SIG-M5 treated with dmso at 0.1 percent for 504 hours (cell line): Measurements from ENCODE around the gene EFR3B.
"Not testable (repeated sequence)": the region's sequence is repeated elsewhere in the genome, so short reads cannot be mapped to it uniquely, and the experiment has no call there.

Source experiments
- DNase-seq: peaks from one replicate; lab custom pipeline; 2025; ENCODE audit not compliant: unreplicated experiment; lab: John Stamatoyannopoulos, UW

Gene EFR3B

GRCh38 chr2:25146896-25147295 is 105.0 kb downstream of the EFR3B start:
- no peak for DNase-seq

- no peak for DNase-seq
These were observed 107.8 kb downstream of the EFR3B start for GRCh38 chr2:25149646-25150045.

- DNase-seq: not testable (repeated sequence)
These were observed 109.1 kb downstream of the EFR3B start for GRCh38 chr2:25150993-25151392.

DNA sequence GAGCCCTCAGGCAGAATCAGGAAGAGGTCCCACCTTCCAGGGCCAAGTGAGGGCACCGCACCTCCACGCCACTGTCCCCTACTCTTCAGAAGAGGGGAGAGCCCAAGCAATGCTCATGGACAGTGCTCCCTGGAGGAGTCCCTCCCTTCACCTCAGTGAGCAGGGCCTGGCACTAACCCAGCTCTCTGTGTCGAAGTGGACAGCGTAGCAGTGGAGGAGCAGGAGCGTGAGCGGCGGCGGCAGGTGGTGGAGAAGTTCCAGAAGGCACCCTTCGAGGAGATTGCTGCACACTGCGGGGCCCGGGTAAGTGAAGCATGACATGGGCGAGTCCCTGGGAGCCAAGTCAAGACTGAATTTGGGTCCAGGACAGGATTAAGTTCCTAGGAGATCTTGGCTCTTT is 109.8 kb downstream of the EFR3B start:
- no peak for DNase-seq

DNA sequence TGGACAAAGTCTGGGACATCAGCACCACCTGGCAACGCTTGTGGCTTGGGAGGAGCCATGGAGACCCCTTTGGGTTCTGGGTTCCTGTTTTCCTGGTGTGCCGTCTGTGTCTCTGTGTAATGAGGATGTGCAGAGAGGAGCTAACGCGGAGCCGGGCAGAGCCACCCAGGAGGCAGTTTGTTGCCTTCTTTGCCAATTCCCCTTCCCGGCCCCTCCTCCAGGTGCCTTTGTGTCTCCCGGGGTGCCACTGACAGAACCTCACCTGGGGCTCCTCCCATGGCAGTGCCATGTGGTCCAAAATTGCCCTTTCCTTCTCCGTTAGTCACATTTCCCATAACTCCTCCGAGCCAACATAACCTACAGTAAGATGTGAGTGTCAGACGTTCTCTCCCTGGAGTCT is 113.5 kb downstream of the EFR3B start:
- DNase-seq: no peak

GRCh38 chr2:25158096-25158852 is 116.4 kb downstream of the EFR3B start:
- DNase-seq: no peak

DNA sequence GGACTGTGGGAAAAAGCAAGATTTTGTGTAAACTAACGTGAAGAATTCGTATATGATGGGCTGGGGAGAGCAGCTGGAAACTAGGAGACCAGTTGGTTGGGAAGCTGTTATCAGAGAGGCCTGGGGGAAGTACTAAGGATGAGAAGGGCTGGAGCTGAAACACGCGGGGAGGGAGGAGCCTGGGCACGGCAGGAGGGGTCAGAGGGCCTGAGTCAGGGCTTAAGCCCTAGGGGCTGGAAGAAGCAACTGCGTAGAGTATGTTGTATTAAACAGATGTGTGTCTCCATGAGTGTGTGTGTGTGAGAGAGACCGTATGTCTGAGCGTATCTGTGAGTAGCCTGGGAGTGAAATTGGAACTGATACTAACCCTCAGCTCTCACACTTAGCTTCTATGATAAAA is 118.1 kb downstream of the EFR3B start:
- DNase-seq: no peak

- DNase-seq: no peak
These were observed 118.5 kb downstream of the EFR3B start for GRCh38 chr2:25160376-25160775.

- no peak for DNase-seq
These were observed 119.3 kb downstream of the EFR3B start for GRCh38 chr2:25161055-25161781.

DNA sequence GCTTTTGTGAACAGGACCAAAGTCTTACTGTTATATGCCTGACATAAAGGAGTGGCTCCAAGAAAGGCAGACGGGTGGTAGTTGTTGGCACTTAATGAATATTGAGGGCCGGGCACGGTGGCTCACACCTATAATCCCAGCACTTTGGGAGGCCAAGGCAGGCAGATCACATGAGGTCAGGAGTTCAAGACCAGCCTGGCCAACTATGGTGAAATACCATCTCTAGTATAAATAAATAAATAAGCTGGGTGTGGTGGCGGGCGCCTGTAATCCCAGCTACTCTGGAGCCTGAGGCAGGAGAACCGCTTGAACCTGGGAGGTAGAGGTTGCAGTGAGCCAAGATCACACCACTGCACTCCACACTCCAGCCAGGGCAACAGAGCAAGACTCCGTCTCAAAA is 120.2 kb downstream of the EFR3B start:
- DNase-seq: not testable (repeated sequence)

DNA sequence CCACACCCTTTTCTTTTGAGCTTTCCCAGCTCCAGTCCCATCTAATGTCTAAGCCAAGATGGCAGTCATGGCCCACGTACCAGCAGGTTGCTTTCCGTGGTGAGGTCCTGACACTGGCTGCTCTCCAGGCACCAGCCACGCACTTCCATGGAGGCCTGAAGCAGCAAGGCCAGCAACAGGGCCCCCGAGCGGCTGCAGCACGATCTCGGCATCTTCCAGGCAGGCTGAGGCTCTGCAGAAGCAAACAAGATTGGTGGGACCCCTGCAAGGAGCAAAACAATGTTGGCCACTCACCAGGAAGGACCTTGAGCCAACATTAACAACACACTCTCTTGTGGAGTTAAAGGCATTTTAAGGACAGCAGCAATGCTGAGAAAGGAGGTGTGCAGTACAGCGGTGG is 122.7 kb downstream of the EFR3B start:
- DNase-seq: no peak

DNA sequence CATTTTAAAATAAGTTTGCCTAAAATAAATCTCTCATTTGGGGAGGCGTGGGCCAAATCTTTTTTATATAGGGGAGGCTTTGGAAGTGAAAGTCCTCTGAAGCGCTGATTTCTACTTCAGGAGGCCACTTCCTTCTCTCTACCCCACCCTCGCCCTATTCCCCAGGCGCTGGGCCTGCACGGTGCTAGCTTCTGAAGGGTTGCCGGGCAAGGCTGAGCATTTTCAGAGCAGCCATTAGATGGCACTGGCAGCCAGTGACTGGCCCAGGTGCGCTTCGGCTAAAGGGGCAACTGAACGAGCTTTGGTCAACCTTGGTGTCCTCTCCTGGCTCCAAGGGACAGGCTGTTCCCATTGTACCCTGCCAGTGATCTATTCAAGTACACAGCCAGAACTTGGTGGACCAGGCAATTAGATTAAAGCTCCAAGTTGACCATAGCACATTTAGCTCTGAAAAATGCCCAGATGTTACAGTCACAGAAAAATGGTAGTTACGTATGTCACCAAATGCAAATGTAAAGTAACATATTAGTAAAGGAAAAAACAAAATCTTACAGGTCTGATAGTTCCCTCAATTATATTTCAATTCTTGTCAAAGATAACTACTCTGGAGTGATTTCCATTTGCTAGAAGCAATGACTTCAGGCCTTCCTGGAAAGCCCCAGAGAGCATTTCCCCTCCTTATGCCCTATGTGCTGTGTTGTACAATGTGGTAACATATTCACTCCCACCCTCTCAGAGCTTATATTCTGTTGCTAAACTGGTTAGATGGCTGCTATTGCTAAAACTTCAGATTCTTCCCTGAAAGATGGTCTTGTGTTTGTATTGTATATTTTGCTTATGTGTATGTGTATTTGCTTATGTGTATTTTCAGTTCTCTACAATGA is 124.4 kb downstream of the EFR3B start:
- peak; percentile 51 for DNase-seq

GRCh38 chr2:25168256-25169072 is 126.6 kb downstream of the EFR3B start, which contains the start of gene POMC:
Gene POMC, minus strand, starts transcription at chr2:25168580. Its CDS starts 3,808 bp downstream, at chr2:25164772.
- DNase-seq: no peak

DNA sequence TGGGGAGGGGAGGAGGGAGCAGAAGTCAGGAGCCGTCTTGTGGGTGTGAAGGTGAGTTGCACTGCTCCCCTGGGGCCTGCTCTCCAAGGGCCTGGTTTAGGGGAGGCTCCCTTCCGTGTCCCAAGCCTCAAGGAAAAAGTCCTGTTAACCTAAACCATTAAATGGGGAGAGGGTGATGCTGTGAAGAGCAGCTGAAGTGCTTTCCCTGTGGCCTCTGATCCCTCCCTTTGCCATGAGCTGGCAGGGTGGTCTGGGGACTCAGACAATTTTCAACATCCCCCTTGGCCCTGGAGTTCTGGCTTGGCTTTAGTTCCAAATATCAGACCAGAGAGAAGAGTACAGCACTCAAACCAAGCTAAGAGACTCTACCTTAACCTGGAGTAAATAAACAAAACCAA is 127.2 kb downstream of the EFR3B start:
- DNase-seq: no peak

DNA sequence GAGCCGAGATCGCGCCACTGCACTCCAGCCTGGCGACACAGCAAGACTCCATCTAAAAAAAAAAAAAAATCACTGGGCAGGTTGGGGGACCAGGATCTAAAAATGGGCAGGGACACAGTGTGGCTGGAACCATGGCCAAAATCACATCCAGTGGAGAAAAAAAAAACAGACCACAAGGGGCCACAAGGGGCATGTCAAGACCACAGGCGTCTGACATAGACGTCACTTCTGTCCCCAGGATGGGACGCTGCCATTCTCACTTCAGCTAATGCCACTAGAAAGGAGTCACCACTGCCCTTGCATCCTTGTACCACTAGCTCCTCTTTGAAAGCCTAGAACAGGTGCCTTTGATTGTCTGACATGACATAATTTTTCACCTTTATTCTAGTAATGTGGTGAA is 129.0 kb downstream of the EFR3B start:
- DNase-seq: no peak

- no peak for DNase-seq
These were observed 131.8 kb downstream of the EFR3B start for GRCh38 chr2:25173719-25174118.

- no peak for DNase-seq
These were observed 132.5 kb downstream of the EFR3B start for GRCh38 chr2:25174192-25174861.

GRCh38 chr2:25176138-25176537 is 134.3 kb downstream of the EFR3B start:
- DNase-seq: peak; percentile 46

DNA sequence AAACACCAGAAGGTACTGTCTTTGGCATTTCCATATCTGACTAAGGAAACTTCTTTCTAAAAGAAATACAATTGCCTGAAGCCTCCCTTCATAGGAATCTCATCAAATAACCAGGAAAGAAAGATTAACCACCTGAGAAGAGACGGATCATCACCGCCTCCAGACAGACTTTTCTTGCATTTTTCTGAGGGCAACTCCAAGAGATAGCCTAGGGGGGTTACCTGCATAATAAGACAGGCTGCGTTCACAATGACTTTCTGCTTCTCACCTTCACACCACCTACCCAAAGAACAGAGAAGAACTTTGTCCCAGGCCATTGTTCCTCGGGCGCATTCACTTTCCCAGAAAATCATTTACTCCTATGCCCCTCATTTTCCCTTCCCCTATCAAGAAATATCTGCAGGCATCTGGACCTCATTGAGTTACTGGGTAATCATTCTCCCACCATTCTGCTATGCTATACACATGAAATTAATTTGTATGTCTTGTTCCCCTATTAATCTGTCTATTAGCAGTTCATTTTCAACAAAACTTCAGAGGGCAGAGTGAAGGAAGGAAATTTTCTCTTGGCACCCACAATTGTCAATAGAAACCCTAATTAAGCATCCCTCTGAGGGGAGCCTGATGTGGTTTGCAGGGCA is 134.8 kb downstream of the EFR3B start:
- no peak for DNase-seq

- DNase-seq: no peak
These were observed 135.3 kb downstream of the EFR3B start for GRCh38 chr2:25177211-25177611.
